SKM-1 (cell line): ENCODE data around the gene SIMC1.

Experiments
- DNase-seq: peaks from one replicate; lab custom pipeline; 2025; ENCODE audit not compliant: unreplicated experiment; lab: John Stamatoyannopoulos, UW

Gene SIMC1

GRCh38 chr5:176387384-176387925, 149.2 kb downstream of the SIMC1 start:
- DNase-seq = no peak

- no peak for DNase-seq
Observed at GRCh38 chr5:176388003-176388443, 149.8 kb downstream of the SIMC1 start.

- DNase-seq = peak; percentile 99
Observed at GRCh38 chr5:176388444-176389134, 150.4 kb downstream of the SIMC1 start, which contains the start of the genes HIGD2A and NOP16. HIGD2A (plus strand) TSS chr5:176388751; CDS start chr5:176388820, 69 bp downstream. NOP16 (minus strand) TSS chr5:176388598; CDS start chr5:176388539, 59 bp downstream.

DNA sequence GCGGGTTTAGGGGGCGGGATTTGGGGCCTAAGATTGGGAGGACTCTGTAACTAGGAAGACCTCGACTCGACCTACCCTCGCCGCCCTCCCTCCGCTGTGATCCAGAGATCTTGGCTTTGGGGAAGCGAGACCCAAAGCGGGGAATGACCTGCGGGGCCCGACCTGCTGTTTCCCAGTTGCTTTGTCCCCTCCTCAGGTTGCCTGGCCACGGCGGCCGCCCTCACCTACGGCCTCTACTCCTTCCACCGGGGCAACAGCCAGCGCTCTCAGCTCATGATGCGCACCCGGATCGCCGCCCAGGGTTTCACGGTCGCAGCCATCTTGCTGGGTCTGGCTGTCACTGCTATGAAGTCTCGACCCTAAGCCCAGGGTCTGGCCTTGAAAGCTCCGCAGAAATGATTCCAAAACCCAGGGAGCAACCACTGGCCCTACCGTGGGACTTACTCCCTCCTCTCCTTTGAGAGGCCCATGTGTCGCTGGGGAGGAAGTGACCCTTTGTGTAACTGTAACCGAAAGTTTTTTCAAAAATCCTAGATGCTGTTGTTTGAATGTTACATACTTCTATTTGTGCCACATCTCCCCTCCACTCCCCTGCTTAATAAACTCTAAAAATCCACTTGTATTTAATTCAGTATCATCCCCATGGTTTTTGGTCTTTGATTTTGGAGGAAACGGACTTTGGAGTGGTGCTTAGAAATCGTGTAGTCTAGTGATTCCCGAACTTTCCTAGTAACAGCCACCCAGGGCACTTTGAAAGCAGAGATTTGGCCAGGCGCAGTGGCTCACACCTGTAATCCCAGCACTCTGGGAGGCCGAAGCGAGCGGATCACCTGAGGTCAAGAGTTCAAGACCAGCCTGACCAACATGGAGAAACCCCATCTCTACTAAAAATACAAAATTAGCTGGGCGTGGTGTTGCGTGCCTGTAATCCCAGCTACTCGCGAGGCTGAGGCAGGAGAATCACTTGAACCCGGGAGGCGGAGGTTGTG, 151.2 kb downstream of the SIMC1 start:
- no peak for DNase-seq

- no peak for DNase-seq
Observed at GRCh38 chr5:176391479-176391878, 153.3 kb downstream of the SIMC1 start.

- DNase-seq = peak; percentile 52
Observed at GRCh38 chr5:176391999-176392398, 153.8 kb downstream of the SIMC1 start.

- DNase-seq = no peak
Observed at GRCh38 chr5:176392526-176392925, 154.3 kb downstream of the SIMC1 start.

DNA sequence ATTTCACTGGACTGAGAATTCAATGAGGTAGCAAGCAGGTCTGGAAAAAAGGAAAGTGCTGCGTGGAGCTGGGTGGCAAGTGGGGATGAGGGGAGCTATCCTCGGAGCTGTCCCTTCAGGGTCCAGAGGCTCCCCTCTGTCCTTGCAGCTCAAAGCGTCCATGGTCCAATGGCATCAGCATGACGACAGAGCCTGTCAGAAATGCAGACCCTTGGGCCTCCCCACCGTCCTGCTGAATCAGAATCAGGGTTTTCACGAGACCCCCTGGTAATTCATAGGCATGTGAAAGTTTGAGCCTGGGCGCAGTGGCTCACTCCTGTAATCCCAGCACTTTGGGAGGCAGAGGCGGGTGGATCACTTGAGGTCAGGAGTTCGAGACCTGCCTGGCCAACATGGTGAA, 155.9 kb downstream of the SIMC1 start:
- no peak for DNase-seq

DNA sequence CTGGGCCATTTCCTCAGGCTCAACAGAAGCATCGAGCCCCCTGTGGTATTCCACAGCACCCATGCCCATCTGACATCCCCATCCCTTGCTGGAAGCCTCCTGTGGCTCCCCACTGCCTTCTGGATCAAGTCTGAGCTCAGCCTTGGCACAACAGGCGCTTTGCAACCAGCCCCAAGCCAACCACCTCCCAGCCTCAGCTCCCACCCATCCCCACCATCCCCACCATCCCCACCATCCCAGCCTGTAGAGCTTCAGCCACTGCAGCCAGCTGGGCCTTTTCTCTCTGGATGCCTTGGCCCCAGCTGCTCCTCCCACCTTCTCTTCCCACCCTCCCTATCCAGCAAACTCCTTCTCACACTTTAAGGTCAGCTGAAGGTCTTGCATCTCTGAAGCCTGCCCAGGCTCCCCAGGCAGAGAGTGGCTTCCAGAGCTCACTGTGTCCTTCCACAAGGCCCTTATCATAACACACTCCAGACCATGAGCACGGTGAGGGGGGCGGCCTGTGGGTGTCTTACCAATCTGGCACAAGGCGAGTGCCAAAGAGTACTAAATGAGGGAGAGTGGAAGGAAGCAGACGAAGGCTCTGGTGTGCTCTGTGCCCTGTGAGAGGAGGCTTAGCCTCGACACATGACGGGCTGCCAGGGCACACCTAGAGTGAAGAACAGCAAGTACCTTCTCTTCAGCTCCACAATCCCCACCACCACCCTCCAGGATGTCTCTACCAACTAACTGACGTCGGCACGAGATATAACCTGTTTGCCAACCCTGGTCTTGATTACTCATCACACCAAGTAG, 156.9 kb downstream of the SIMC1 start:
- DNase-seq = no peak
